ENCODE measurements around the gene DCDC2. TPM values are rescaled to one million over a fixed set of nuclear protein-coding genes. Genes with fewer than 3 reads are reported as not detected.
"Not testable (repeated sequence)": the region's sequence is repeated elsewhere in the genome, so short reads cannot be mapped to it uniquely, and the experiment has no call there.

DCDC2 gene
- polyA plus RNA-seq, 1 experiment, result not detected

- CTCF ChIA-PET, result no interaction called here
- POLR2A ChIA-PET, result no interaction called here
- no peak for TF ChIP-seq CTCF (IDR thresholded peaks at IDR 0.05; ENCODE audit: insufficient read depth, low read depth, low read length)
- DNase-seq (ENCODE audit: low read depth), result no peak
- Histone ChIP-seq H3K36me3 (ENCODE audit: control insufficient read depth, insufficient read depth, low read length) (peaks cover 2% of the 10 kb centered on the region; the same call in 1 of the 2 replicates), H3K4me3 (ENCODE audit: low read depth, low read length) (no peak overlapping the region), H3K27me3 (ENCODE audit: control insufficient read depth, insufficient read depth, low read length) (no peaks in the 10 kb centered on the region; the same call in 1 of the 2 replicates)
Measured at GRCh38 chr6:24401458-24401857, 43.6 kb upstream of the DCDC2 start.

- H3K27me3 ChIP-seq (ENCODE audit: control insufficient read depth, insufficient read depth, low read length); H3K36me3 ChIP-seq (ENCODE audit: control insufficient read depth, insufficient read depth, low read length); H3K4me3 ChIP-seq (ENCODE audit: low read depth, low read length); POLR2A ChIA-PET; DNase-seq (ENCODE audit: low read depth); CTCF ChIA-PET: not testable (repeated sequence)
Measured at GRCh38 chr6:24400045-24401039, 42.5 kb upstream of the DCDC2 start.

- CTCF ChIA-PET, result no interaction called here
- Histone ChIP-seq H3K36me3 (ENCODE audit: control insufficient read depth, insufficient read depth, low read length) (no peaks in the 10 kb centered on the region), H3K27me3 (ENCODE audit: control insufficient read depth, insufficient read depth, low read length) (no peaks in the 10 kb centered on the region; the same call in 1 of the 2 replicates), H3K4me3 (ENCODE audit: low read depth, low read length) (no peak overlapping the region)
- no peak for TF ChIP-seq CTCF (IDR thresholded peaks at IDR 0.05; ENCODE audit: insufficient read depth, low read depth, low read length)
- POLR2A ChIA-PET, result no interaction called here
- no peak for DNase-seq (ENCODE audit: low read depth)
Measured at GRCh38 chr6:24397631-24398030, 39.8 kb upstream of the DCDC2 start.

GRCh38 chr6:24396824-24397223, 39.0 kb upstream of the DCDC2 start:
- TF ChIP-seq CTCF (IDR thresholded peaks at IDR 0.05; ENCODE audit: insufficient read depth, low read depth, low read length), result no peak
- Histone ChIP-seq H3K4me3 (ENCODE audit: low read depth, low read length) (no peak overlapping the region), H3K27me3 (ENCODE audit: control insufficient read depth, insufficient read depth, low read length) (no peaks in the 10 kb centered on the region; the same call in 1 of the 2 replicates), H3K36me3 (ENCODE audit: control insufficient read depth, insufficient read depth, low read length) (no peaks in the 10 kb centered on the region)
- CTCF ChIA-PET, result no interaction called here
- POLR2A ChIA-PET, result no interaction called here
- DNase-seq (ENCODE audit: low read depth), result no peak

- Histone ChIP-seq H3K27me3 (ENCODE audit: control insufficient read depth, insufficient read depth, low read length) (no peaks in the 10 kb centered on the region), H3K4me3 (ENCODE audit: low read depth, low read length) (no peak overlapping the region), H3K36me3 (ENCODE audit: control insufficient read depth, insufficient read depth, low read length) (no peaks in the 10 kb centered on the region)
- no peak for TF ChIP-seq CTCF (IDR thresholded peaks at IDR 0.05; ENCODE audit: insufficient read depth, low read depth, low read length)
- DNase-seq (ENCODE audit: low read depth), result peak; percentile 44
- CTCF ChIA-PET, result interaction anchor here (1.6 to 2.0 kb wide), 2 partner anchors 30 to 112 kb away, joined by 3 to 5 read pairs; no protein-coding TSS in a partner anchor
- POLR2A ChIA-PET, result no interaction called here
Measured at GRCh38 chr6:24394780-24395437, 37.0 kb upstream of the DCDC2 start.

Data from BJ (cell line).